ENCODE results near the gene ZBTB20.

Gene ZBTB20

GRCh38 chr3:114487502-114487901, 659.6 kb downstream of the ZBTB20 start:
- Histone ChIP-seq H3K27ac (ENCODE audit: low read length, poor library complexity, severe bottlenecking) (no peak overlapping the region), H3K9ac (ENCODE audit: low read length) (no peak overlapping the region), H3K4me3 (ENCODE audit: insufficient read depth in 1 of 2, low read depth in 1 of 2, low read length in 2 of 2) (no peak overlapping the region), H3K4me2 (ENCODE audit: low read length, poor library complexity, severe bottlenecking) (no peak overlapping the region), H3K23ac (ENCODE audit: low read length in 2 of 2) (no peak overlapping the region), H2BK120ac (ENCODE audit: low read depth, low read length) (no peak overlapping the region), H2BK15ac (ENCODE audit: low read depth, poor library complexity, severe bottlenecking) (no peak overlapping the region), H3K14ac (ENCODE audit: low read length in 2 of 2) (no peak overlapping the region), H3K4ac (ENCODE audit: low read depth in 1 of 2, low read length in 2 of 2) (no peak overlapping the region), H3K36me3 (ENCODE audit: control insufficient read depth in 1 of 2, insufficient read depth in 2 of 2, low read depth in 1 of 2, low read length in 2 of 2) (peaks cover 0 to 6% of the 10 kb centered on the region in 2 experiments), H4K8ac (ENCODE audit: low read length) (no peak overlapping the region), H4K91ac (ENCODE audit: low read length) (no peak overlapping the region), H3K18ac (ENCODE audit: low read depth in 1 of 2, low read length in 2 of 2) (no peak overlapping the region), H3K9me3 (ENCODE audit: control insufficient read depth, low read length) (no peaks in the 10 kb centered on the region), H2AK5ac (ENCODE audit: low read length, severe bottlenecking) (no peak overlapping the region), H3K79me1 (replicated peaks; ENCODE audit: low read length, poor library complexity, severe bottlenecking) (peaks cover 28% of the 10 kb centered on the region), H2BK5ac (ENCODE audit: low read depth, low read length, poor library complexity, severe bottlenecking) (no peak overlapping the region), H2AFZ (ENCODE audit: low read depth, low read length) (no peak overlapping the region), H2BK12ac (ENCODE audit: low read length in 2 of 2) (no peak overlapping the region), H3K4me1 (ENCODE audit: control insufficient read depth, insufficient read depth, low read depth, low read length) (no peaks in the 10 kb centered on the region), H3K27me3 (ENCODE audit: control insufficient read depth in 1 of 2, insufficient read depth in 1 of 2, low read length in 2 of 2) (no peaks in the 10 kb centered on the region)
- WGBS: 94% methylated on average over 4 of the region's 8 CpGs
- no peak for DNase-seq

GRCh38 chr3:114484919-114485318, 662.2 kb downstream of the ZBTB20 start:
- Histone ChIP-seq H2BK15ac (ENCODE audit: low read depth, poor library complexity, severe bottlenecking) (no peak overlapping the region), H2BK5ac (ENCODE audit: low read depth, low read length, poor library complexity, severe bottlenecking) (no peak overlapping the region), H3K27me3 (ENCODE audit: control insufficient read depth in 1 of 2, insufficient read depth in 1 of 2, low read length in 2 of 2) (no peaks in the 10 kb centered on the region), H3K9ac (ENCODE audit: low read length) (no peak overlapping the region), H3K23ac (ENCODE audit: low read length in 2 of 2) (no peak overlapping the region), H4K8ac (ENCODE audit: low read length) (no peak overlapping the region), H2BK12ac (ENCODE audit: low read length in 2 of 2) (no peak overlapping the region), H3K9me3 (ENCODE audit: control insufficient read depth, low read length) (no peaks in the 10 kb centered on the region), H2BK120ac (ENCODE audit: low read depth, low read length) (no peak overlapping the region), H3K4me1 (ENCODE audit: control insufficient read depth, insufficient read depth, low read depth, low read length) (no peaks in the 10 kb centered on the region), H4K91ac (ENCODE audit: low read length) (no peak overlapping the region), H2AK5ac (ENCODE audit: low read length, severe bottlenecking) (no peak overlapping the region), H2AFZ (ENCODE audit: low read depth, low read length) (no peak overlapping the region), H3K14ac (ENCODE audit: low read length in 2 of 2) (no peak overlapping the region), H3K4ac (ENCODE audit: low read depth in 1 of 2, low read length in 2 of 2) (no peak overlapping the region), H3K36me3 (ENCODE audit: control insufficient read depth in 1 of 2, insufficient read depth in 2 of 2, low read depth in 1 of 2, low read length in 2 of 2) (peaks cover 0 to 6% of the 10 kb centered on the region in 2 experiments), H3K79me1 (replicated peaks; ENCODE audit: low read length, poor library complexity, severe bottlenecking) (peaks cover 31% of the 10 kb centered on the region), H3K4me3 (ENCODE audit: insufficient read depth in 1 of 2, low read depth in 1 of 2, low read length in 2 of 2) (no peak overlapping the region), H3K4me2 (ENCODE audit: low read length, poor library complexity, severe bottlenecking) (no peak overlapping the region), H3K18ac (ENCODE audit: low read depth in 1 of 2, low read length in 2 of 2) (no peak overlapping the region), H3K27ac (ENCODE audit: low read length, poor library complexity, severe bottlenecking) (no peak overlapping the region)
- no peak for DNase-seq
- WGBS: 100% methylated on average over 1 of the region's 3 CpGs

- no peak overlapping the region for H4K91ac ChIP-seq (ENCODE audit: low read length)
- H3K14ac ChIP-seq (ENCODE audit: low read length in 2 of 2): no peak overlapping the region
- no peak overlapping the region for H3K4me2 ChIP-seq (ENCODE audit: low read length, poor library complexity, severe bottlenecking)
- H3K9me3 ChIP-seq (ENCODE audit: control insufficient read depth, low read length): no peaks in the 10 kb centered on the region
- H3K27me3 ChIP-seq (ENCODE audit: control insufficient read depth in 1 of 2, insufficient read depth in 1 of 2, low read length in 2 of 2): no peaks in the 10 kb centered on the region
- no peak overlapping the region for H3K18ac ChIP-seq (ENCODE audit: low read depth in 1 of 2, low read length in 2 of 2)
- H3K9ac ChIP-seq (ENCODE audit: low read length): no peak overlapping the region
- no peak overlapping the region for H2BK15ac ChIP-seq (ENCODE audit: low read depth, poor library complexity, severe bottlenecking)
- H3K4ac ChIP-seq (ENCODE audit: low read depth in 1 of 2, low read length in 2 of 2): no peak overlapping the region
- no peak overlapping the region for H3K23ac ChIP-seq (ENCODE audit: low read length in 2 of 2)
- no peak overlapping the region for H2AK5ac ChIP-seq (ENCODE audit: low read length, severe bottlenecking)
- DNase-seq: no peak
- H2BK5ac ChIP-seq (ENCODE audit: low read depth, low read length, poor library complexity, severe bottlenecking): no peak overlapping the region
- no peak overlapping the region for H3K27ac ChIP-seq (ENCODE audit: low read length, poor library complexity, severe bottlenecking)
- WGBS: 96% methylated on average over 7 of the region's 7 CpGs
- no peak overlapping the region for H2AFZ ChIP-seq (ENCODE audit: low read depth, low read length)
- no peak overlapping the region for H3K4me3 ChIP-seq (ENCODE audit: insufficient read depth in 1 of 2, low read depth in 1 of 2, low read length in 2 of 2)
- H4K8ac ChIP-seq (ENCODE audit: low read length): no peak overlapping the region
- H3K4me1 ChIP-seq (ENCODE audit: control insufficient read depth, insufficient read depth, low read depth, low read length): no peaks in the 10 kb centered on the region
- H3K36me3 ChIP-seq (ENCODE audit: control insufficient read depth in 1 of 2, insufficient read depth in 2 of 2, low read depth in 1 of 2, low read length in 2 of 2): no peaks in the 10 kb centered on the region
- H3K79me1 ChIP-seq (replicated peaks; ENCODE audit: low read length, poor library complexity, severe bottlenecking): peaks cover 28% of the 10 kb centered on the region
- H2BK12ac ChIP-seq (ENCODE audit: low read length in 2 of 2): no peak overlapping the region
- H2BK120ac ChIP-seq (ENCODE audit: low read depth, low read length): no peak overlapping the region
Measured at GRCh38 chr3:114481113-114481512, 666.0 kb downstream of the ZBTB20 start.

- DNase-seq: peak; percentile 47
- Histone ChIP-seq H3K4me1 (ENCODE audit: control insufficient read depth, insufficient read depth, low read depth, low read length) (no peaks in the 10 kb centered on the region), H3K36me3 (ENCODE audit: control insufficient read depth in 1 of 2, insufficient read depth in 2 of 2, low read depth in 1 of 2, low read length in 2 of 2) (no peaks in the 10 kb centered on the region), H3K79me1 (replicated peaks; ENCODE audit: low read length, poor library complexity, severe bottlenecking) (peaks cover 28% of the 10 kb centered on the region), H2BK120ac (ENCODE audit: low read depth, low read length) (no peak overlapping the region), H3K9me3 (ENCODE audit: control insufficient read depth, low read length) (no peaks in the 10 kb centered on the region), H3K18ac (ENCODE audit: low read depth in 1 of 2, low read length in 2 of 2) (no peak overlapping the region), H2BK5ac (ENCODE audit: low read depth, low read length, poor library complexity, severe bottlenecking) (no peak overlapping the region), H3K9ac (ENCODE audit: low read length) (no peak overlapping the region), H2BK12ac (ENCODE audit: low read length in 2 of 2) (no peak overlapping the region), H3K27ac (ENCODE audit: low read length, poor library complexity, severe bottlenecking) (no peak overlapping the region), H3K14ac (ENCODE audit: low read length in 2 of 2) (no peak overlapping the region), H3K4me2 (ENCODE audit: low read length, poor library complexity, severe bottlenecking) (no peak overlapping the region), H3K27me3 (ENCODE audit: control insufficient read depth in 1 of 2, insufficient read depth in 1 of 2, low read length in 2 of 2) (no peaks in the 10 kb centered on the region), H2BK15ac (ENCODE audit: low read depth, poor library complexity, severe bottlenecking) (no peak overlapping the region), H2AFZ (ENCODE audit: low read depth, low read length) (no peak overlapping the region), H3K4ac (ENCODE audit: low read depth in 1 of 2, low read length in 2 of 2) (no peak overlapping the region), H3K23ac (ENCODE audit: low read length in 2 of 2) (no peak overlapping the region), H4K91ac (ENCODE audit: low read length) (no peak overlapping the region), H3K4me3 (ENCODE audit: insufficient read depth in 1 of 2, low read depth in 1 of 2, low read length in 2 of 2) (no peak overlapping the region), H4K8ac (ENCODE audit: low read length) (no peak overlapping the region), H2AK5ac (ENCODE audit: low read length, severe bottlenecking) (no peak overlapping the region)
- WGBS: 62% methylated on average over 2 of the region's 3 CpGs
Measured at GRCh38 chr3:114480442-114480841, 666.6 kb downstream of the ZBTB20 start.
